T-cell (primary cell): ENCODE data around the gene SMAD6. TPM values are rescaled to one million over a fixed set of nuclear protein-coding genes. Genes with fewer than 3 reads are reported as not detected.

Source experiments
- ATAC-seq, 4 experiments: fragments of 200-7000 bp in 3 of 4; fragments of 150-1000 bp in 1 of 4; cut with Tn5 transposase; replicated peaks in 1 of 4; 1 replicate in 3 of 4; 2 replicates in 1 of 4; pipeline ENCODE4 v1.10.0; 2021; ENCODE audit warnings: moderate library complexity in 3 of 4, mild to moderate bottlenecking in 2 of 4, moderate number of reproducible peaks in 1 of 4
- CTCF ChIA-PET, 2 donors: fragments of 300-600 bp; sonication (Branson Sonifier 250); formaldehyde crosslinking; loops; one replicate each; lab custom pipeline; 2022; ENCODE audit warnings: antibody characterized with exemption in 2 of 2; lab: Charles Lee
- POLR2A ChIA-PET, 2 donors: fragments of 300-600 bp; sonication (Branson Sonifier 250); formaldehyde crosslinking; loops; one replicate each; lab custom pipeline; 2022; ENCODE audit warnings: antibody characterized with exemption in 2 of 2; lab: Charles Lee
- DNase-seq, 35 experiments: peaks; one replicate each; pipeline versions ENCODE4 v3.0.0 to v3.0.0-alpha.2; 2013 to 2023
- H3K27ac ChIP-seq: one replicate; pipeline ENCODE4 v1.5.1; 2013; ENCODE audit warnings: low read length
- H3K27me3 ChIP-seq, 2 experiments: replicated peaks in 1 of 2; 1 replicate in 1 of 2; 2 replicates in 1 of 2; pipeline versions ENCODE4 v1.6.1 to v1.7.0; 2013; ENCODE audit warnings: low read length in 1 of 2, mixed read lengths in 1 of 2; ENCODE audit not compliant: control insufficient read depth in 2 of 2, insufficient read depth in 2 of 2; ENCODE audit errors: extremely low read depth in 1 of 2
- H3K36me3 ChIP-seq, 2 donors: 1 replicate in 1 of 2; 2 replicates in 1 of 2; pipeline versions ENCODE4 v1.6.1 to v1.7.0; 2013; ENCODE audit warnings: low read length in 1 of 2; ENCODE audit not compliant: control insufficient read depth in 2 of 2, insufficient read depth in 1 of 2; ENCODE audit errors: extremely low read depth in 1 of 2
- H3K4me1 ChIP-seq, 2 experiments: 1 replicate in 1 of 2; 2 replicates in 1 of 2; pipeline versions ENCODE4 v1.6.1 to v1.7.0; 2013; ENCODE audit warnings: low read length in 2 of 2, mixed read lengths in 1 of 2; ENCODE audit not compliant: insufficient read depth in 2 of 2, control insufficient read depth in 1 of 2; ENCODE audit errors: extremely low read depth in 1 of 2
- H3K4me3 ChIP-seq, 2 donors: 1 replicate in 1 of 2; 2 replicates in 1 of 2; pipeline versions ENCODE4 v1.5.1 to v1.7.0; 2013; ENCODE audit warnings: mild to moderate bottlenecking in 2 of 2, low read length in 1 of 2, moderate library complexity in 1 of 2; ENCODE audit not compliant: control insufficient read depth in 1 of 2; ENCODE audit errors: extremely low read depth in 1 of 2
- H3K9me3 ChIP-seq: 2 replicates; pipeline ENCODE4 v1.7.0; 2013
- H3K27ac Mint-ChIP-seq, 2 donors: one replicate each; pipeline ENCODE4 v1.8.0; 2020 to 2021; ENCODE audit warnings: mild to moderate bottlenecking in 2 of 2, mixed read lengths in 2 of 2
- H3K27me3 Mint-ChIP-seq, 2 donors: one replicate each; pipeline ENCODE4 v1.8.0; 2021 to 2022; ENCODE audit warnings: mixed read lengths in 2 of 2
- H3K36me3 Mint-ChIP-seq: one replicate; pipeline ENCODE4 v1.8.0; 2021; ENCODE audit warnings: mixed read lengths
- H3K4me1 Mint-ChIP-seq, 3 donors: one replicate each; pipeline ENCODE4 v1.8.0; 2020 to 2022; ENCODE audit warnings: mixed read lengths in 3 of 3, mild to moderate bottlenecking in 1 of 3
- H3K4me3 Mint-ChIP-seq, 3 donors: one replicate each; pipeline ENCODE4 v1.8.0; 2020 to 2022; ENCODE audit warnings: mild to moderate bottlenecking in 3 of 3, mixed read lengths in 3 of 3, moderate library complexity in 3 of 3
- H3K9me3 Mint-ChIP-seq, 3 donors: one replicate each; pipeline ENCODE4 v1.8.0; 2020 to 2022; ENCODE audit warnings: mixed read lengths in 3 of 3
- WGBS: methylation state at CpG from one replicate; pipeline ENCODE4 v1.1.5; 2013; ENCODE audit warnings: missing lambda C conversion rate; ENCODE audit not compliant: insufficient coverage; 5-methylcytosine and 5-hydroxymethylcytosine counted together
- total RNA-seq, 35 experiments: library from RNA in 6 of 35; stranded (reverse) in 6 of 35; fragments of 120-200 nt in 1 of 35; gene quantifications; one replicate each; pipeline versions ENCODE4 v1.2.1 to v1.2.4 and lab custom pipeline; 2013 to 2026

Gene SMAD6
- total RNA-seq, 5 donors from 2014 or later (not counting 1 experiment from before 2014, with no cell fraction given) = 0.13 to 0.55 (median 0.33) TPM

- Histone ChIP-seq H3K27me3 (peaks cover 0 to 9% of the 10 kb centered on the region in 2 experiments), H3K9me3 (no peaks in the 10 kb centered on the region), H3K4me3 (no peak overlapping the region), H3K4me1 (no peaks in the 10 kb centered on the region), H3K27ac (no peak overlapping the region), H3K36me3 (no peaks in the 10 kb centered on the region)
- DNase-seq = no peak
- H3K4me3 Mint-ChIP-seq = no peak overlapping the region
- no peaks in the 10 kb centered on the region for H3K36me3 Mint-ChIP-seq
- POLR2A ChIA-PET = no interaction called here
- peaks cover 14 to 23% of the 10 kb centered on the region in 2 donors for H3K27me3 Mint-ChIP-seq
- H3K4me1 Mint-ChIP-seq = no peaks in the 10 kb centered on the region
- WGBS = no CpG with 5 or more reads among the region's 3 CpGs
- no peaks in the 10 kb centered on the region for H3K9me3 Mint-ChIP-seq
- no peak for ATAC-seq
- CTCF ChIA-PET = no interaction called here
- H3K27ac Mint-ChIP-seq = no peak overlapping the region
These were observed 114.2 kb downstream of the SMAD6 start for GRCh38 chr15:66816201-66816600.

- H3K4me3 ChIP-seq = no peak overlapping the region
- ATAC-seq (no peak), DNase-seq (no peak)
- H3K27ac ChIP-seq = no peak overlapping the region
- no peak overlapping the region for H3K4me3 Mint-ChIP-seq
- H3K27me3 Mint-ChIP-seq = peaks cover 6 to 21% of the 10 kb centered on the region in 2 donors
- H3K36me3 ChIP-seq = no peaks in the 10 kb centered on the region
- H3K36me3 Mint-ChIP-seq = no peaks in the 10 kb centered on the region
- H3K27ac Mint-ChIP-seq = no peak overlapping the region
- CTCF ChIA-PET = no interaction called here
- no peaks in the 10 kb centered on the region for H3K9me3 ChIP-seq
- no peaks in the 10 kb centered on the region for H3K4me1 Mint-ChIP-seq
- WGBS = no CpG with 5 or more reads among the region's 2 CpGs
- peaks cover 0 to 11% of the 10 kb centered on the region in 2 experiments for H3K27me3 ChIP-seq
- no peaks in the 10 kb centered on the region for H3K9me3 Mint-ChIP-seq
- POLR2A ChIA-PET = no interaction called here
- no peaks in the 10 kb centered on the region for H3K4me1 ChIP-seq
These were observed 117.0 kb downstream of the SMAD6 start for GRCh38 chr15:66819084-66819483.

- Mint-ChIP-seq H3K36me3 (no peaks in the 10 kb centered on the region), H3K4me3 (no peak overlapping the region), H3K27ac (no peak overlapping the region), H3K9me3 (no peaks in the 10 kb centered on the region), H3K27me3 (peaks cover 4 to 15% of the 10 kb centered on the region in 2 donors), H3K4me1 (no peaks in the 10 kb centered on the region)
- ChIA-PET CTCF (no interaction called here), POLR2A (no interaction called here)
- no peak overlapping the region for H3K4me3 ChIP-seq
- no peaks in the 10 kb centered on the region for H3K36me3 ChIP-seq
- no peaks in the 10 kb centered on the region for H3K9me3 ChIP-seq
- no peaks in the 10 kb centered on the region for H3K4me1 ChIP-seq
- no peak overlapping the region for H3K27ac ChIP-seq
- H3K27me3 ChIP-seq = peaks cover 0 to 11% of the 10 kb centered on the region in 2 experiments
- WGBS = 96% methylated on average over 5 of the region's 5 CpGs
- no peak for ATAC-seq
- peak in 1 of 35 experiments; percentile 1 for DNase-seq
These were observed 118.6 kb downstream of the SMAD6 start for GRCh38 chr15:66820481-66821176.

- CTCF ChIA-PET = no interaction called here
- H3K27ac Mint-ChIP-seq = no peak overlapping the region
These were observed 119.3 kb downstream of the SMAD6 start for GRCh38 chr15:66821307-66821706.

GRCh38 chr15:66822114-66822513 lies 120.1 kb downstream of the SMAD6 start:
- H3K27ac ChIP-seq = no peak overlapping the region
- H3K36me3 ChIP-seq = no peaks in the 10 kb centered on the region
- no peak overlapping the region for H3K4me3 ChIP-seq
- H3K27ac Mint-ChIP-seq = no peak overlapping the region
- no peaks in the 10 kb centered on the region for H3K9me3 ChIP-seq
- no peaks in the 10 kb centered on the region for H3K9me3 Mint-ChIP-seq
- CTCF ChIA-PET = no interaction called here
- H3K4me1 Mint-ChIP-seq = no peaks in the 10 kb centered on the region
- no peak for DNase-seq
- ATAC-seq = no peak
- H3K27me3 Mint-ChIP-seq = peaks cover 0 to 10% of the 10 kb centered on the region in 2 donors
- POLR2A ChIA-PET = no interaction called here
- WGBS = 79% methylated on average over 4 of the region's 8 CpGs
- no peak overlapping the region for H3K4me3 Mint-ChIP-seq
- H3K36me3 Mint-ChIP-seq = no peaks in the 10 kb centered on the region
- H3K4me1 ChIP-seq = no peaks in the 10 kb centered on the region
- H3K27me3 ChIP-seq = peaks cover 0 to 11% of the 10 kb centered on the region in 2 experiments

More at GRCh38 chr15:66821307-66821706, 119.3 kb downstream of the SMAD6 start:
- peaks cover 0 to 11% of the 10 kb centered on the region in 2 experiments for H3K27me3 ChIP-seq
- no peaks in the 10 kb centered on the region for H3K9me3 Mint-ChIP-seq
- H3K4me1 ChIP-seq = no peaks in the 10 kb centered on the region
- peaks cover 4 to 15% of the 10 kb centered on the region in 2 donors for H3K27me3 Mint-ChIP-seq
- ATAC-seq = no peak
- no peaks in the 10 kb centered on the region for H3K4me1 Mint-ChIP-seq
- H3K4me3 Mint-ChIP-seq = no peak overlapping the region
- no peak overlapping the region for H3K4me3 ChIP-seq
- POLR2A ChIA-PET = no interaction called here
- H3K27ac ChIP-seq = no peak overlapping the region
- no peaks in the 10 kb centered on the region for H3K36me3 ChIP-seq
- no peaks in the 10 kb centered on the region for H3K36me3 Mint-ChIP-seq
- H3K9me3 ChIP-seq = no peaks in the 10 kb centered on the region
- DNase-seq = peak in 1 of 35 experiments; percentile 16
- 67% methylated on average over 2 of the region's 4 CpGs for WGBS

- ChIA-PET POLR2A (no interaction called here), CTCF (no interaction called here)
- H3K36me3 ChIP-seq = no peaks in the 10 kb centered on the region
- H3K27me3 Mint-ChIP-seq = peaks cover 0 to 7% of the 10 kb centered on the region in 2 donors
- peaks cover 0 to 11% of the 10 kb centered on the region in 2 experiments for H3K27me3 ChIP-seq
- H3K4me1 ChIP-seq = no peaks in the 10 kb centered on the region
- no peak overlapping the region for H3K27ac Mint-ChIP-seq
- WGBS = 79% methylated on average over 4 of the region's 4 CpGs
- ATAC-seq (no peak), DNase-seq (no peak)
- no peak overlapping the region for H3K27ac ChIP-seq
- no peaks in the 10 kb centered on the region for H3K9me3 ChIP-seq
- no peaks in the 10 kb centered on the region for H3K36me3 Mint-ChIP-seq
- no peaks in the 10 kb centered on the region for H3K4me1 Mint-ChIP-seq
- no peak overlapping the region for H3K4me3 ChIP-seq
- no peak overlapping the region for H3K4me3 Mint-ChIP-seq
- H3K9me3 Mint-ChIP-seq = no peaks in the 10 kb centered on the region
These were observed 120.5 kb downstream of the SMAD6 start for GRCh38 chr15:66822576-66822975.
